ENCODE measurements around the gene ZNF891. TPM values are rescaled to one million over a fixed set of nuclear protein-coding genes. Genes with fewer than 3 reads are reported as not detected.
A peak's percentile ranks its signal among the peaks of the same experiment; 100 is the strongest.

ZNF891 gene
- total RNA-seq, 1 experiment from 2014 or later = 2.1 TPM

GRCh38 chr12:133080368-133081158, 49.5 kb downstream of the ZNF891 start, which contains the start of gene ZNF140:
Gene ZNF140 (plus strand): TSS chr12:133080923. CDS start chr12:133081321, 398 bp downstream.
- Histone ChIP-seq H4K5ac (ENCODE audit: insufficient read length, low read depth, low read length) (peak within 1 kb of the TSS; percentile 64), H2AFZ (ENCODE audit: low read length) (no peak within 1 kb of the TSS), H3K9ac (ENCODE audit: extremely low read depth, insufficient read length, low read length) (peak within 1 kb of the TSS; percentile 76), H3K79me1 (ENCODE audit: insufficient read depth, low read depth, low read length, poor library complexity, severe bottlenecking) (no peaks in the 10 kb centered on the region), H3K9me3 (ENCODE audit: control insufficient read depth, low read depth, low read length) (peaks cover 35% of the 10 kb centered on the region), H3K23me2 (ENCODE audit: insufficient read length, low read depth, low read length, poor library complexity, severe bottlenecking) (peaks cover 3% of the 10 kb centered on the region), H3K4me1 (ENCODE audit: insufficient read depth, low read length) (no peaks in the 10 kb centered on the region), H4K91ac (ENCODE audit: insufficient read length, low read depth, low read length) (no peak within 1 kb of the TSS), H3K14ac (ENCODE audit: insufficient read depth, low read length) (peak within 1 kb of the TSS; percentile 94), H3K4ac (ENCODE audit: low read depth, low read length) (no peak within 1 kb of the TSS; the same call in 1 of the 2 replicates), H3K27me3 (ENCODE audit: insufficient read depth, low read length) (no peaks in the 10 kb centered on the region), H2BK15ac (ENCODE audit: low read depth, low read length) (no peak within 1 kb of the TSS), H2BK120ac (ENCODE audit: low read depth, low read length, poor library complexity, severe bottlenecking) (peak within 1 kb of the TSS; percentile 2), H4K8ac (replicated peaks; ENCODE audit: insufficient read length, low read depth, low read length) (no peak within 1 kb of the TSS), H3K27ac (ENCODE audit: insufficient read length, low read depth, low read length) (peak within 1 kb of the TSS; percentile 53), H3K18ac (ENCODE audit: insufficient read length, low read depth, low read length) (peak within 1 kb of the TSS; percentile 90), H2BK12ac (ENCODE audit: insufficient read length, low read depth, low read length) (no peak within 1 kb of the TSS), H3T11ph (ENCODE audit: low read length) (no peak within 1 kb of the TSS), H4K20me1 (ENCODE audit: control insufficient read depth, insufficient read depth, insufficient read length) (no peaks in the 10 kb centered on the region), H2AK5ac (ENCODE audit: insufficient read length, low read length) (no peak within 1 kb of the TSS), H2BK20ac (ENCODE audit: low read depth, low read length, poor library complexity, severe bottlenecking) (no peak within 1 kb of the TSS), H3K23ac (ENCODE audit: insufficient read length, low read depth, low read length) (no peak within 1 kb of the TSS), H3K4me2 (ENCODE audit: insufficient read depth, insufficient read length, low read length) (peak within 1 kb of the TSS; percentile 77), H3K56ac (ENCODE audit: insufficient read length, low read depth, low read length) (no peak within 1 kb of the TSS), H3K79me2 (ENCODE audit: insufficient read depth, low read length) (no peaks in the 10 kb centered on the region; the same call in 1 of the 2 replicates), H2BK5ac (ENCODE audit: insufficient read length, low read length) (no peak within 1 kb of the TSS)
- H3K4me3 Mint-ChIP-seq = no peak within 1 kb of the TSS
- DNase-seq = peak; percentile 99
- H3K36me3 Mint-ChIP-seq (ENCODE audit: insufficient read depth in 1 of 3, low read depth in 3 of 3) = peaks cover 45 to 49% (median 49%) of the 10 kb centered on the region in 3 experiments
- peaks cover 4 to 6% of the 10 kb centered on the region in 2 experiments; a peak in 3 of 4 replicates for H3K4me1 Mint-ChIP-seq
- H3K27me3 Mint-ChIP-seq (ENCODE audit: low read depth) = no peaks in the 10 kb centered on the region
- no CpG with 5 or more reads among the region's 69 CpGs for WGBS (ENCODE audit: extremely low coverage, insufficient read length, low lambda C conversion rate)
- peaks cover 39 to 68% of the 10 kb centered on the region in 2 experiments for H3K9me3 Mint-ChIP-seq
- peak; percentile 34; the same call in 2 of the 3 replicates for TF ChIP-seq CTCF (conservative IDR thresholded peaks at IDR 0.05)
- H3K27ac Mint-ChIP-seq = peak within 1 kb of the TSS in 2 of 3 experiments; percentile 97 to 98; a peak in 4 of 7 replicates

All from H9 (cell line).